Kidney (tissue), 14 donors: ENCODE results near the gene ZSCAN5A. TPM values are rescaled to one million over a fixed set of nuclear protein-coding genes. Genes with fewer than 3 reads are reported as not detected.
"Not testable (repeated sequence)": the region's sequence is repeated elsewhere in the genome, so short reads cannot be mapped to it uniquely, and the experiment has no call there.

Experiments
- DNase-seq, 5 donors: peaks; one replicate each; pipeline ENCODE4 v3.0.0-alpha.2; 2013 to 2020
- FAIRE-seq: peaks from 2 replicates; lab custom pipeline; 2012; peaks lifted over from hg19 to GRCh38; lab: Jason Lieb, UNC
- H3K27ac ChIP-seq, 2 donors: one replicate each; pipeline ENCODE4 v1.7.0; 2013; ENCODE audit warnings: low read depth in 2 of 2, low read length in 2 of 2, inconsistent platforms in 1 of 2
- H3K27me3 ChIP-seq: one replicate; pipeline ENCODE4 v1.7.1; 2013; ENCODE audit warnings: low read length, inconsistent platforms; ENCODE audit not compliant: control insufficient read depth, insufficient read depth
- H3K36me3 ChIP-seq, 3 donors: one replicate each; pipeline versions ENCODE4 v1.7.0 to v1.7.1; 2013; ENCODE audit warnings: low read length in 3 of 3, control low read depth in 1 of 3, inconsistent platforms in 1 of 3; ENCODE audit not compliant: insufficient read depth in 3 of 3, control insufficient read depth in 2 of 3
- H3K4me1 ChIP-seq, 3 donors: one replicate each; pipeline versions ENCODE4 v1.7.0 to v1.7.1; 2013; ENCODE audit warnings: low read length in 3 of 3, inconsistent platforms in 1 of 3, low read depth in 1 of 3; ENCODE audit not compliant: control insufficient read depth in 2 of 3, insufficient read depth in 2 of 3
- H3K4me3 ChIP-seq, 3 donors: one replicate each; pipeline versions ENCODE4 v1.7.0 to v1.8.1; 2013; ENCODE audit warnings: low read length in 3 of 3, control low read depth in 1 of 3, inconsistent platforms in 1 of 3
- H3K9ac ChIP-seq, 3 donors: one replicate each; pipeline versions ENCODE4 v1.7.0 to v1.7.1; 2013; ENCODE audit warnings: low read length in 3 of 3, control low read depth in 1 of 3, inconsistent platforms in 1 of 3
- H3K9me3 ChIP-seq, 3 donors: one replicate each; pipeline versions ENCODE4 v1.7.0 to v1.7.1; 2013; ENCODE audit warnings: low read length in 3 of 3, control low read depth in 1 of 3, inconsistent platforms in 1 of 3; ENCODE audit not compliant: control insufficient read depth in 2 of 3, insufficient read depth in 1 of 3
- CTCF ChIP-seq: IDR thresholded peaks from 3 replicates; pipeline ENCODE4 v1.5.1; 2012; ENCODE audit warnings: mild to moderate bottlenecking, moderate library complexity, borderline replicate concordance; ENCODE audit not compliant: insufficient read depth; ENCODE audit errors: extremely low read depth
- intact Hi-C: fragments of 100-400 bp; cut with DNase I; formaldehyde crosslinking; loops from one replicate; pipeline ENCODE4 v1.11.1; 2022
- polyA plus RNA-seq: library from polyadenylated mRNA; stranded (reverse); fragments of 350-450 nt; fragmentation: Illumina TruSeq; extraction: RNeasy Lipid Tissue Mini Kit (QIAGEN cat#74804); gene quantifications from one replicate; pipeline ENCODE4 v1.2.3, GENCODE V29; 2014; ENCODE audit warnings: low read depth, low replicate concordance; ENCODE audit not compliant: insufficient read depth
- total RNA-seq: library from RNA; stranded (reverse); fragmentation: NEBNext Ultra II Directional; extraction: Animal tissue kit (Norgen Biotek cat#: 25700); gene quantifications from one replicate; pipeline ENCODE4 v1.2.1, GENCODE V29; 2021
- donor health status: control.
- donor health status: control.
- donor health status: control.
- donor health status: control.
- donor health status: control.
- donor health status: DM: yes; HTN: yes; CAD: no.
- donor health status: Normal renal cell carcinoma (clear cell type).

ZSCAN5A gene
- total and polyA plus RNA-seq, 2 donors from 2014 or later, result 11.9 to 18.1 TPM

- H3K27me3 ChIP-seq, result no peaks in the 10 kb centered on the region
- intact Hi-C loops, result no loop called here
- no peak overlapping the region for H3K27ac ChIP-seq
- DNase-seq (no peak), FAIRE-seq (no peak)
- no peaks in the 10 kb centered on the region for H3K9me3 ChIP-seq
- H3K4me3 ChIP-seq, result no peak overlapping the region
- no peak for TF ChIP-seq CTCF
- no peak overlapping the region for H3K9ac ChIP-seq
- no peaks in the 10 kb centered on the region for H3K4me1 ChIP-seq
- H3K36me3 ChIP-seq, result no peaks in the 10 kb centered on the region
Observed at GRCh38 chr19:56263319-56263718, 51.3 kb downstream of the ZSCAN5A start.

GRCh38 chr19:56261932-56262331 is 52.7 kb downstream of the ZSCAN5A start:
- H3K27me3 ChIP-seq, H3K4me1 ChIP-seq, H3K9me3 ChIP-seq, H3K36me3 ChIP-seq, H3K4me3 ChIP-seq, DNase-seq, FAIRE-seq, intact Hi-C loops, H3K27ac ChIP-seq, H3K9ac ChIP-seq: not testable (repeated sequence)

GRCh38 chr19:56261145-56261544 is 53.5 kb downstream of the ZSCAN5A start:
- no peak overlapping the region for H3K9ac ChIP-seq
- intact Hi-C loops, result no loop called here
- H3K27me3 ChIP-seq, result no peaks in the 10 kb centered on the region
- FAIRE-seq (no peak), DNase-seq (peak in 1 of 5 donors; percentile 32)
- no peaks in the 10 kb centered on the region for H3K9me3 ChIP-seq
- H3K4me3 ChIP-seq, result no peak overlapping the region
- no peak for TF ChIP-seq CTCF
- H3K36me3 ChIP-seq, result no peaks in the 10 kb centered on the region
- no peaks in the 10 kb centered on the region for H3K4me1 ChIP-seq
- H3K27ac ChIP-seq, result no peak overlapping the region

GRCh38 chr19:56258272-56258671 is 56.4 kb downstream of the ZSCAN5A start:
- Histone ChIP-seq H3K9ac (no peak overlapping the region), H3K27me3 (no peaks in the 10 kb centered on the region), H3K4me3 (no peak overlapping the region), H3K27ac (no peak overlapping the region), H3K36me3 (no peaks in the 10 kb centered on the region), H3K4me1 (no peaks in the 10 kb centered on the region), H3K9me3 (no peaks in the 10 kb centered on the region)
- FAIRE-seq (no peak), DNase-seq (no peak)
- TF ChIP-seq CTCF, result no peak
- intact Hi-C loops, result no loop called here
